Stimulated activated naive CD4-positive, alpha-beta T cell (primary cell): ENCODE results near the gene KDM4D.
"Not testable (repeated sequence)": the region's sequence is repeated elsewhere in the genome, so short reads cannot be mapped to it uniquely, and the experiment has no call there.

ENCODE experiments used
- DNase-seq, 6 experiments: peaks; one replicate each; lab custom pipeline; 2025; lab: John Stamatoyannopoulos, UW

KDM4D gene

DNA sequence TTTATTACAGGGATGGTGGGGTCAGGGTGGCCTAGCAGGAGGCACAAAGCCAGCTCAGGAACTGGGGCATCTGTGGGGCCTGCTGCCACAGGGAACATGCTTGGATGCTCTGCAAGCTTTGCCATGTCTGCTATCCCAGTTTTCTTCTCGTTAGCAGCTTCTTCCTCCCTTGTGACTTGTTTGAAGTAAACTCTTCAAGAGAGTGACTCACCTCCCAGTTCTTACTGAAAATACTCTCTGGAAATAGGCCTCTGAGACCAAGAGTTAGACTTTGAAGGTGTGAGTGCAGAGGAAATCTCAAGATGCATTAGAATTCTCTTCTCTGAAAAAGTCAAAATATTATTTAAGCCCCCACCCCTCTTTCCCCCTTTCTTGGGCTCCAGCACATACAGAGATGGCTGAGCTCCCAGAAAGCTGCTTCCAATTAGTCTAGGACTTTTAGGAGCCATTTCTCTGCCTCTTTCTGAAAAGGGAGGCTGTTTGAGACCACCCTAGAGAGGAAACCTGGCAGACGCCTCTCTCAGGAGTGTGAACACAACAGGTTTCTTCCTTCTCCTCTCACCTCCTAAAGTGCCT is 15.3 kb upstream of the KDM4D start:
- DNase-seq: no peak

DNA sequence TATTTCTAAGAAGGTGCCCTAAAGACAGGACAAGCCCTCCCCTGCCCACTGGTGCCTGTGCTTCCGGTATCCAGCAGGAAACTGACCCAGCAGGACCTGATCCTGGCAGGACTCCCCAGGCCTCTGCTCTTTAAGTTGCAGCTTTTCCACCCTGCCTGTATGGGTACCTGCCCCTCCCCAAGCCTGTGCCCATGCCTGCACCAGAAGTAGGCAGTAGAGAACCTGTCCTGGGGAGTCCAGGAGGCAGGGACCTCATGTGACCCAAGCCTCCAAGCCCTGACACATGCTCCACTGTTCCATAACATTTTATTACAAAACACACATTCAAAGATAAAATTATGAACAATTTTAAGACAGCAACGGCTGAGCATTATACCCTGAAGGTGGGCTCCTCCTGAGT is 14.3 kb upstream of the KDM4D start:
- no peak for DNase-seq

DNA sequence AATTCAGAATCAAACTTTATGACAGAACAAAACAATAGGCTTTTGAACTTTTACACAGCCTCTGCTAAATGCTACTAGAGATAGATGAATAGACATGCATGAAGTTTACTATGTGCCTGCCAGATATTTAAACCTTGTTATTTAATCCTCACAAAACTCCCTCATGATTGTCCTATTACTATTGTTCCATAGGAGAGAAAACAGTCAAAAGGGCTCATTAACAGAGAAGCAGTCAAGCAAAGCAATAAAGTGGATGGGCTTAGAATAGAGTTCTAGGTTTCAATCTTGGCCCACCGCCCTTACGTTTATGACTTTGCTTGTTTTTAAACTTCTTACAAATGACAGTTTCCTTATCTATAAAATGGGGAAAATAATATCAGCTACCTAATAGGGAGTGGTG is 13.0 kb upstream of the KDM4D start:
- no peak for DNase-seq

GRCh38 chr11:94961255-94961654 is 12.3 kb upstream of the KDM4D start:
- no peak for DNase-seq

DNA sequence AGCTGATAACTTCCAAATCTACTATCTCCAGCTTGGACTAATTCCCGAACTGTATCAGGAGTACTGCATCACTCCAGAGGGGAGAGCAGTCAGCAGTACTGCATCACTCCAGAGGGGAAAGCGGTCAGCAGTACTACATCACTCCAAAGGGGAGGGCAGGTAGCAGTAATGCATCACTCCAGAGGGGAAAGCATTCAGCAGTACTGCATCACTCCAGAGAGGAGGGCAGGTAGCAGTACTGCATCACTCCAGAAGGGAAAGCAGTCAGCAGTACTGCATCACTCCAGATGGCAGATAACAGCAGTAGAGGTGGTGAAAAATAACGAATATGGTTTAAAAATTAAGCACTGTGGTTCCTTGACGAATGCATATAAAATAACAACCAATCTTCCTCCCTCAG is 8.6 kb upstream of the KDM4D start:
- DNase-seq: no peak

GRCh38 chr11:94968334-94968958 is 5.1 kb upstream of the KDM4D start:
- peak in 1 of 6 experiments; percentile 7 for DNase-seq

DNA sequence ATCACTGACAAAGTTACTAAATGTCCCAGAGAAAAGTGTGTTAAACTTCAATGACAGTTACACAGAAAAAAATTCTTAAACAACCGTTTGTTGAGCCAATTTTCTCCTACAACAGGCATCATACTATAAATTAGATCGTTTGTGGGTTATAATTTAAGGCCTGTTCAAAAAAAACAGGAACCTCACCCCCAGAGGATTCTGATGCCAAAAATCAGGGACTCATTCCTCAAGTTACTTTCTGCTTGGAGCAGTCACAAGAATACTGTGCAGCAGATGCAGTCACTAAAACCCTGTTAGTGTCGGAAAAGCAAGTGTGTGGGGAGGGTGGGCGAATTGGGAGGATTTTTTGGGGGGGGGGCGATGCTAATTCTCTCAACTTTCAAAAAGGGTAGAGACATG is 810 bp upstream of the KDM4D start:
- DNase-seq: no peak

- no peak for DNase-seq
These were observed 669 bp downstream of the KDM4D start for GRCh38 chr11:94974178-94974577.

- DNase-seq: no peak
These were observed 2.1 kb downstream of the KDM4D start for GRCh38 chr11:94975599-94975998.

- DNase-seq: no peak
These were observed 13.9 kb downstream of the KDM4D start for GRCh38 chr11:94987378-94987777.

GRCh38 chr11:94988748-94989147 is 15.2 kb downstream of the KDM4D start:
- no peak for DNase-seq

DNA sequence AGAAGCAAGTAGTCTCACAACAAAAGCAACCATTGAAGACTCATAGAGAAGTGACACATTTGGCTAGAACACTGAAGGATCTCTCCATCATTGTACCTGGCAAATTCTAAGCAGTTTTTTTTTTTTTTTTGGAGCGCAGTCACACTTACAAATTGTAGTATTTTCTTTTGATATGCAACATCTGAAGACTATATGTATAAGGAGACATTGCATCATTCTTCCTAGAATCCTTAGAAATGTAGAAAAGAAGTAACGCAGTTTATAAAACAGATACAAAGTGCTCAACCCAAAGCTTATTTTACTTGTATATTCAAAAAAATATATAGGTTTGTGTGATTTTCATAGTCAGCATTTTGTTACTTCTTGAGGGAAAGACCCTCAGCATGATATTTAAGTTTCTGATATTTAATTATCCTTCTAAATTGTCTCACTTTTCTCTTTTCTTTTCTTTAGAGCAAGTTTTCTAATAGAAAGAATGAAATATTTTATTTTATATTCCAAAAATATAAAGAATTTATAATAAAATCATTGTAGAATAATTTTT is 20.0 kb downstream of the KDM4D start:
- DNase-seq: no peak

DNA sequence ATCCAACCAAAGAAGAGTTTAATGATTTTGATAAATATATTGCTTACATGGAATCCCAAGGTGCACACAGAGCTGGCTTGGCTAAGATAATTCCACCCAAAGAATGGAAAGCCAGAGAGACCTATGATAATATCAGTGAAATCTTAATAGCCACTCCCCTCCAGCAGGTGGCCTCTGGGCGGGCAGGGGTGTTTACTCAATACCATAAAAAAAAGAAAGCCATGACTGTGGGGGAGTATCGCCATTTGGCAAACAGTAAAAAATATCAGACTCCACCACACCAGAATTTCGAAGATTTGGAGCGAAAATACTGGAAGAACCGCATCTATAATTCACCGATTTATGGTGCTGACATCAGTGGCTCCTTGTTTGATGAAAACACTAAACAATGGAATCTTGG is 23.9 kb downstream of the KDM4D start:
- no peak for DNase-seq

DNA sequence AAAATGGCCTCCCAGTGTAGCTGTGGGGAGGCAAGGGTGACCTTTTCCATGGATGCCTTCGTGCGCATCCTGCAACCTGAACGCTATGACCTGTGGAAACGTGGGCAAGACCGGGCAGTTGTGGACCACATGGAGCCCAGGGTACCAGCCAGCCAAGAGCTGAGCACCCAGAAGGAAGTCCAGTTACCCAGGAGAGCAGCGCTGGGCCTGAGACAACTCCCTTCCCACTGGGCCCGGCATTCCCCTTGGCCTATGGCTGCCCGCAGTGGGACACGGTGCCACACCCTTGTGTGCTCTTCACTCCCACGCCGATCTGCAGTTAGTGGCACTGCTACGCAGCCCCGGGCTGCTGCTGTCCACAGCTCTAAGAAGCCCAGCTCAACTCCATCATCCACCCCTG is 24.8 kb downstream of the KDM4D start:
- DNase-seq: no peak

- DNase-seq: no peak
These were observed 30.2 kb downstream of the KDM4D start for GRCh38 chr11:95003716-95004115.

DNA sequence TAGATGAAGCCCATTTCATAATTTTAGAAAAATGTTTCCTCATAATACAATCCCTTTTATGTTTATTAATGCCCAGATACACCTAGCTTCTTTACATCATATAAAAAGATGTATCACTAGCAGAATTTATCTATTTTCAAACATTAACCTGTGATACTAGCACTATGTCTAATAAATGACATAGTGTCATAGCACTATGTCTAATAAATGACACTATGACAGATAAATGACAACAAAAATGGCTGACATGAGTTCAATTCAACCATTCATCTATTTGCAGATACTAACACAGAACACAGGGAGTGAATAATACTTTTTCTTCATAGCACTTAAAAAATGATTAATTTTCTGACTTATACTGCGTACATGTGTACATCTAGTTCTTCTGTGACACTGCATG is 32.1 kb downstream of the KDM4D start:
- DNase-seq: no peak

- DNase-seq: no peak
These were observed 37.9 kb downstream of the KDM4D start for GRCh38 chr11:95011376-95011775.

- DNase-seq: no peak
These were observed 40.8 kb downstream of the KDM4D start for GRCh38 chr11:95014184-95014821.

- no peak for DNase-seq
These were observed 42.6 kb downstream of the KDM4D start for GRCh38 chr11:95016139-95016538.

GRCh38 chr11:95021468-95021867 is 48.0 kb downstream of the KDM4D start:
- not testable (repeated sequence) for DNase-seq

- no peak for DNase-seq
These were observed 51.4 kb downstream of the KDM4D start, which contains the start of gene KDM4E for GRCh38 chr11:95024958-95025357. TSS of gene KDM4E (plus strand) at chr11:95025258. CDS start at chr11:95025558, 300 bp downstream.

- DNase-seq: not testable (repeated sequence)
These were observed 52.1 kb downstream of the KDM4D start for GRCh38 chr11:95025594-95025993.

DNA sequence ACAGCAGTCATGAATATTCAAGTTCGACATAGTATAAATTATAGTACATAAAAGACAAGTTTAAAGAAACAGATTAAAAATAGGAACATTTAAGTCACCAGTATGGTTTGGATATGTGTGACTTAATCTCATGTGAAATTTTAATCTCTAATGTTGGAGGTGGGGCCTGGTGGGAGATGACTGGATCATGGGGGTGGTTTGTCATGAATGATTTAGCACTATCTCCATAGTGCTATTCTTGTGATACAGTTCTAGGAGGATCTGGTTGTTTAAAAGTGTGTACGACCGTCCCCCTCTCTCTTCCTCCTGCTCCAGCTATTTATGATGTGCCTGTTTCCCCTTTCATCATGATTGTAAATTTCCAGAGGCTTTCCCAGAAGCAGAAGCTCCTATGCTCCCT is 54.8 kb downstream of the KDM4D start:
- no peak for DNase-seq
